B cell (primary cell): ENCODE data around the gene SLC43A1. TPM values are rescaled to one million over a fixed set of nuclear protein-coding genes. Genes with fewer than 3 reads are reported as not detected.

ENCODE experiments used
- ATAC-seq: fragments of 200-7000 bp; cut with Tn5 transposase; one replicate; pipeline ENCODE4 v1.10.0; 2021; ENCODE audit warnings: low read depth, mild to moderate bottlenecking, moderate number of reproducible peaks, moderate library complexity
- CTCF ChIA-PET: fragments of 350-600 bp; sonication (Branson Sonifier 250); formaldehyde crosslinking; loops from one replicate; lab custom pipeline; 2021; ENCODE audit warnings: antibody characterized with exemption, inconsistent platforms; lab: Charles Lee
- POLR2A ChIA-PET: fragments of 350-600 bp; sonication (Branson Sonifier 250); formaldehyde crosslinking; loops from one replicate; lab custom pipeline; 2021; ENCODE audit warnings: antibody characterized with exemption; lab: Charles Lee
- DNase-seq: peaks from one replicate; pipeline ENCODE4 v3.0.0; 2013
- H2AFZ ChIP-seq: 2 replicates; pipeline ENCODE4 v1.6.1; 2012; ENCODE audit warnings: mild to moderate bottlenecking, low read depth, low read length; ENCODE audit not compliant: insufficient read depth, poor library complexity, severe bottlenecking
- H3K27ac ChIP-seq, 2 donors: 1 replicate in 1 of 2; 2 replicates in 1 of 2; pipeline ENCODE4 v1.5.1; 2012 to 2013; ENCODE audit warnings: low read length in 2 of 2, mild to moderate bottlenecking in 2 of 2, moderate library complexity in 1 of 2
- H3K27me3 ChIP-seq, 4 experiments: fragments of 200-600 bp in 1 of 4; sonication (generic) in 1 of 4; replicated peaks in 1 of 4; 1 replicate in 2 of 4; 2 replicates in 2 of 4; pipeline versions ENCODE4 v1.6.1 to v1.7.0; 2013 to 2016; ENCODE audit warnings: low read length in 3 of 4, mild to moderate bottlenecking in 2 of 4, mixed read lengths in 1 of 4, moderate library complexity in 1 of 4; ENCODE audit not compliant: insufficient read depth in 4 of 4, control insufficient read depth in 3 of 4; ENCODE audit errors: control extremely low read depth in 1 of 4
- H3K36me3 ChIP-seq, 2 experiments: replicated peaks in 1 of 2; 1 replicate in 1 of 2; 2 replicates in 1 of 2; pipeline versions ENCODE4 v1.6.1 to v1.7.1; 2013; ENCODE audit warnings: low read length in 1 of 2; ENCODE audit not compliant: insufficient read depth in 2 of 2, control insufficient read depth in 1 of 2; ENCODE audit errors: control extremely low read depth in 1 of 2, extremely low read depth in 1 of 2
- H3K4me1 ChIP-seq, 2 donors: fragments of 200-600 bp in 1 of 2; sonication (generic) in 1 of 2; 1 replicate in 1 of 2; 2 replicates in 1 of 2; pipeline versions ENCODE4 v1.5.1 to v1.6.1; 2013 to 2017; ENCODE audit warnings: low read length in 2 of 2; ENCODE audit not compliant: control insufficient read depth in 2 of 2, insufficient read depth in 2 of 2
- H3K4me2 ChIP-seq: replicated peaks from 2 replicates; pipeline ENCODE3; 2012; ENCODE audit warnings: mild to moderate bottlenecking, low read depth, low read length; ENCODE audit not compliant: poor library complexity, severe bottlenecking
- H3K4me3 ChIP-seq, 5 experiments: fragments of 200-600 bp in 1 of 5; sonication (generic) in 1 of 5; 1 replicate in 3 of 5; 2 replicates in 2 of 5; pipeline versions ENCODE4 v1.5.1 to v1.7.0; 2011 to 2016; ENCODE audit warnings: low read length in 4 of 5, mild to moderate bottlenecking in 4 of 5, low read depth in 2 of 5, control low read depth in 1 of 5, moderate library complexity in 1 of 5; ENCODE audit not compliant: insufficient read depth in 1 of 5; ENCODE audit errors: control extremely low read depth in 1 of 5, extremely low read depth in 1 of 5
- H3K79me2 ChIP-seq: fragments of 200-600 bp; sonication (generic); one replicate; pipeline ENCODE4 v1.6.0; 2016; ENCODE audit warnings: low read length; ENCODE audit not compliant: control insufficient read depth, insufficient read depth
- H3K9ac ChIP-seq: fragments of 200-600 bp; sonication (generic); 2 replicates; pipeline ENCODE4 v1.6.1; 2017; ENCODE audit warnings: mild to moderate bottlenecking, low read length, moderate library complexity
- H3K9me3 ChIP-seq, 3 donors: one replicate each; pipeline versions ENCODE4 v1.6.1 to v1.7.1; 2013; ENCODE audit warnings: low read length in 2 of 3; ENCODE audit not compliant: control insufficient read depth in 2 of 3, insufficient read depth in 1 of 3; ENCODE audit errors: control extremely low read depth in 1 of 3
- H4K20me1 ChIP-seq: 2 replicates; pipeline ENCODE4 v1.6.0; 2012; ENCODE audit warnings: mild to moderate bottlenecking, low read length; ENCODE audit not compliant: insufficient read depth, control insufficient read depth, poor library complexity, severe bottlenecking
- H3K27ac Mint-ChIP-seq: one replicate; pipeline ENCODE4 v1.8.0; 2021; ENCODE audit warnings: mixed read lengths
- H3K27me3 Mint-ChIP-seq: one replicate; pipeline ENCODE4 v1.8.0; 2021; ENCODE audit warnings: mixed read lengths
- H3K4me1 Mint-ChIP-seq: one replicate; pipeline ENCODE4 v1.8.0; 2021; ENCODE audit warnings: mixed read lengths
- H3K4me3 Mint-ChIP-seq: one replicate; pipeline ENCODE4 v1.8.0; 2021; ENCODE audit warnings: mixed read lengths
- H3K9me3 Mint-ChIP-seq: one replicate; pipeline ENCODE4 v1.8.0; 2022; ENCODE audit warnings: mixed read lengths; ENCODE audit not compliant: insufficient read depth
- CTCF ChIP-seq: fragments of 200-600 bp; IDR thresholded peaks from one replicate; pipeline ENCODE4 v1.8.0; 2022; ENCODE audit warnings: antibody characterized with exemption, mild to moderate bottlenecking
- EZH2 ChIP-seq: IDR thresholded peaks from 2 replicates; pipeline ENCODE4 v1.6.1; 2012; ENCODE audit warnings: borderline replicate concordance, low read depth, mild to moderate bottlenecking, moderate library complexity, low read length; ENCODE audit not compliant: insufficient read depth, poor library complexity, severe bottlenecking
- WGBS: methylation state at CpG from one replicate; pipeline ENCODE4 v1.1.5; 2013; ENCODE audit warnings: missing lambda C conversion rate; ENCODE audit not compliant: insufficient coverage; 5-methylcytosine and 5-hydroxymethylcytosine counted together
- intact Hi-C: fragments of 100-400 bp; cut with micrococcal nuclease; formaldehyde crosslinking; loops from one replicate; pipeline ENCODE4 v1.10.0; 2022
- polyA plus RNA-seq: library from polyadenylated mRNA; depleted of rRNA; stranded (reverse); fragments of >200 nt; gene quantifications from 2 replicates; pipeline ENCODE4 v1.2.3, GENCODE V29; 2012
- total RNA-seq, 2 donors: library from RNA; stranded (reverse); fragments of 120-200 nt in 1 of 2; gene quantifications; 1 replicate in 1 of 2; 2 replicates in 1 of 2; pipeline versions ENCODE4 v1.2.3 to v1.2.4, GENCODE V29; 2013 to 2022

Gene SLC43A1
- total and polyA plus RNA-seq, 2 donors (not counting 1 experiment from before 2014, with no cell fraction given), result 3.7 to 6.4 TPM

DNA sequence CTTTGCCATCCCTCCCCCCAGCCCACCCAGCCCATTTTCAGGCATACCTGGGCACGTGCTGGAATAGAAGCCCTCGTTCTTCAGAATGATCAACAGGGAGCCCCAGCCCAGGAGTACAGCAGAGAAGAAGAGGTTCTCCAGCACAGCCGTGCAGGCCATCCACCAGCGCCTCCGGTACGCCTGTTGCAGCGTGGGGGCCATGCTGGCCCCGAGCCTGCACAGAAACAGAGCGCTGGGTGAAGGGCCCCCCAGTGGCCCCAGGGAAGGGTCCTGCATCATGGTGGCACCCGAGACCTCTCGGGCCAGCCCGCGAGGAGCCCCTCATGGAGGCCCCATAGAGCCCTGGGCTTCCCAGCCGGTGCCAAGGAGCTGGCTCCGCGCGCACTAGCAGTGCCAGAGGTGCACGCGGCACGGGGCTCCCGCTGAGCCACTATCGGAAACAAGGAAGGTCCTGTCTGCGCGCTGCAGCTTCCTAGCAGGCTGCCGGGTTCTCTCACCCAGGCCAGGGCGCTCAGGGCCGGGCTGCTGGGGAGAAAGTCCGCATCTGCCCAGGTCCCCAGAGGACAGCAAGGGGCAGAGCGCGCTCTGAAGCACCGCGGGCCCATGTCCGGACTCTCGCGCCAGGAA is 1.5 kb downstream of the SLC43A1 start:
- peak; percentile 49 for DNase-seq
- peak overlapping the region; percentile 98 for H2AFZ ChIP-seq

More for the DNA sequence above, 1.5 kb downstream of the SLC43A1 start:
- CTCF ChIA-PET, result interaction anchor here (1.2 to 6.6 kb wide), 5 partner anchors 13 to 56 kb away, joined by 3 to 98 read pairs (median 17); partner anchors contain the start of gene TIMM10
- TF ChIP-seq CTCF, result no peak
- no peak for TF ChIP-seq EZH2
- Mint-ChIP-seq H3K4me1 (peaks cover 30% of the 10 kb centered on the region), H3K27me3 (no peaks in the 10 kb centered on the region), H3K27ac (peak overlapping the region; percentile 20), H3K9me3 (no peaks in the 10 kb centered on the region), H3K4me3 (peak overlapping the region; percentile 97)
- ATAC-seq, result no peak
- no peak overlapping the region for H3K27ac ChIP-seq
- H3K4me1 ChIP-seq, result peaks cover 6 to 22% of the 10 kb centered on the region in 2 donors
- H3K4me2 ChIP-seq, result peak overlapping the region; percentile 97
- peak overlapping the region in 4 of 5 experiments; percentile 60 to 93 (median 82) for H3K4me3 ChIP-seq
- intact Hi-C loops, result loop anchor here (2.0 kb wide), 2 partner anchors 15 to 17 kb away; partner anchors contain the start of gene TIMM10
- WGBS, result 15% methylated on average over 34 of the region's 35 CpGs
- POLR2A ChIA-PET, result interaction anchor here (2.1 kb wide), 1 partner anchor 21 kb away, joined by 4 read pairs; no protein-coding TSS in a partner anchor
- no peaks in the 10 kb centered on the region for H4K20me1 ChIP-seq
- H3K9me3 ChIP-seq, result no peaks in the 10 kb centered on the region
- H3K36me3 ChIP-seq, result no peaks in the 10 kb centered on the region
- no peaks in the 10 kb centered on the region for H3K27me3 ChIP-seq
- H3K79me2 ChIP-seq, result no peaks in the 10 kb centered on the region
- peak overlapping the region; percentile 81 for H3K9ac ChIP-seq
